ENCODE measurements around the gene HS2ST1.
"Not testable (repeated sequence)": the region's sequence is repeated elsewhere in the genome, so short reads cannot be mapped to it uniquely, and the experiment has no call there.

Gene HS2ST1

GRCh38 chr1:87028576-87028975 lies 114.1 kb downstream of the HS2ST1 start:
- no peak for FAIRE-seq

GRCh38 chr1:87030740-87031690 lies 116.6 kb downstream of the HS2ST1 start:
- FAIRE-seq = no peak

GRCh38 chr1:87034351-87034750 lies 119.9 kb downstream of the HS2ST1 start:
- no peak for FAIRE-seq

DNA sequence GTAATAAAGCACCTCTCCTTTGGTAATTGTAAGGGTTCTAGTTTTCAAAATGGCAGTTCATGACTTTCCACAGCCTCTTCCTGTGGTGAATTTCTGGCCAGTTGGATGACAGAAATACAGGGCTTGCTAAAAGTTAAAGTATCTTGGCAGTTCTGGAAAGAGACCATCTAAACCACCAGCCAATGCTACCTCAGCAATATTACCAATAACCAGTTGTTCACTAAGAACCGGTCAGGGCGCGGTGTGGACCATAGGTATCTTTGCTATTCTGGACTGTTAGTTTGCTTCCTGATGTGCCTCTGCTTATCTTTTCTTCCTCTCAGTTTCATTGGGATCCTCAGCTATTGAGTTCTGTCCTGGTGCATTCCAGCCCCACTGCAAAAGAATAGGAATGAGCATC lies 124.7 kb downstream of the HS2ST1 start:
- FAIRE-seq = no peak

DNA sequence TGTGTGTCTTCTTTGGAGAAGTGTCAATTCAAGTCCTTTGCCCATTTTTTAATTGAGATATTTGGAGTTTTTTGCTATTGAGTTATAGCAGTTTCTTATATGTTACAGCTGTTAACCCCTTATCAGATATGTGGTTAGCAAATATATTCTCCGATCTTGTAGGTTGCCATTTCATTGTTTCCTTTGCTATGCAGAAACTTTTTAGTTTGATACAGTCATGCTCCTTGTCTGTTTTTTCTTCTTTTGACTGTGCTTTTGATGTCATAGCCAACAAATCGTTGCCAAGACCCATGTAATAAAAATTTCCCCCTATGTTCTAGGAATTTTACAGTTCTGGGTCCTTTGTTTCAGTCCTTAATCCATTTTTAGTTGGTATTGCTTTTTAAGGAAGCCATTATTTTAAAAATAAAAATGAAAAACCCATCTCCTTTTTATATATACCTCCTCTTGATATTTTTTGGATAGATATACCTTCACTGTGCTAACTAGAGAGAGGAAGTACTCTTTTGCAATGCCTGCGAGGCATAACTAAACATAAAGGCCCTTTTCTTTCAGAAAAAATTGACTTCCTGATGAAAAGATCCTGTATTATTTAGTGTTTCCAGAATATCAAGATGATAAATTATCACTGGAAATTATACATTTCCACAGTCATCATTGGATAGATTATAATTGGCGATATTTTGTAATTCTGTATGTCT lies 127.8 kb downstream of the HS2ST1 start:
- FAIRE-seq = no peak

DNA sequence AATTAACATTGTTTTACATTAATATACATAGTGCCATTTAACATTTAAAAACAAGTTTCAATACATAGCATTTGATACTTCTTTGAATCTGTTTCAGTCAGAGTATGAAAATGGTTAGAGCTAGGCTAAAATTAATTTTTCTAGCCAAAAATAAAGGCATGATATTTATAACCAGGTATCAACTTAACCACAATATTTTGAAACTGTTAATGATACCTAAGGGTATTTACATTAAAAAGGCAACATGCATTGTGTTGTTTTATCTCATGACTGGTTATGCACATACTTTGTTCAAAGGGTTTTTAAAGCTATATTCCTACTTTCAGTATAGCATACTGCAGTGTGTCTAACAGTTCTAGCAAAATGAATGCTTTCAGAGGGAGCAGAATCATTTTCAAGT lies 130.0 kb downstream of the HS2ST1 start:
- no peak for FAIRE-seq

- FAIRE-seq = no peak
Observed at GRCh38 chr1:87044840-87045239, 130.4 kb downstream of the HS2ST1 start.

GRCh38 chr1:87045761-87046304 lies 131.4 kb downstream of the HS2ST1 start:
- FAIRE-seq = no peak

DNA sequence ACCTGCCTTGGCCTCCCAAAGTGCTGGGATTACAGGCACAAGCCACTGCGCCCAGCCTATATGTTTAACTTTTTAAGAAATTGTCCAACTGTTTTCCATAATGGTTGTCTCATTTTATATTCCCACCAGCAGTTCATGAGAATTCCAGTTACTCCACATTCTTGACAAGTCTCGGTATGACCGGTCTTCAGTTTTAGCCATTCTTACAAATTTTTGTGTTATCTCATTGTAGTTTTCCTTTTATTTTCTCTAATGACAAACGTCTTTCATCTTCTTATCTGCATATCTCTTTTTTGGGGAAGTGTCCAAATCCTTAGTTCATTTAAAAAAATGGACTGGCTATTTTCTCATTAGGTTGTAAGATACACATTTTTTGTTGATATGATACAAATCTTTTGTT lies 132.5 kb downstream of the HS2ST1 start:
- no peak for FAIRE-seq

GRCh38 chr1:87048237-87048636 lies 133.8 kb downstream of the HS2ST1 start:
- FAIRE-seq = no peak

DNA sequence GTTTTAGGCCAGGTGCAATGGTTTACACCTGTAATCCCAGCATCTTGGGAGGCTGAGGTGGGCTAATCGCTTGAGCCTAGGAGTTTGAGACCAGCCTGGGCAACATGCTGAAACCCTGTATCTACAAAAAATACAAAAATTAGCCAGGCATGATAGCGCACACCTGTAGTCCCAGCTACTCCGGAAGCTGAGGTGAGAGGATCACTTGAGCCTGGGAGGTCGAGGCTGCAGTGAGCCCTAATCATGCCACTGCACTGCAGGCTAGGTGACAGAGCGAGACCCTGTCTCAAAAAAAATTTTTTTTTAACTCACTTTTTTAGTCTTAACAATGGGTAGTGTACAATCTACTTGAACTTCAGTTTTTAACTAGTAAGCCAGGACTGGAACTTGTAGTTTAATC lies 137.5 kb downstream of the HS2ST1 start:
- FAIRE-seq = no peak

GRCh38 chr1:87052400-87052799 lies 138.0 kb downstream of the HS2ST1 start:
- no peak for FAIRE-seq

DNA sequence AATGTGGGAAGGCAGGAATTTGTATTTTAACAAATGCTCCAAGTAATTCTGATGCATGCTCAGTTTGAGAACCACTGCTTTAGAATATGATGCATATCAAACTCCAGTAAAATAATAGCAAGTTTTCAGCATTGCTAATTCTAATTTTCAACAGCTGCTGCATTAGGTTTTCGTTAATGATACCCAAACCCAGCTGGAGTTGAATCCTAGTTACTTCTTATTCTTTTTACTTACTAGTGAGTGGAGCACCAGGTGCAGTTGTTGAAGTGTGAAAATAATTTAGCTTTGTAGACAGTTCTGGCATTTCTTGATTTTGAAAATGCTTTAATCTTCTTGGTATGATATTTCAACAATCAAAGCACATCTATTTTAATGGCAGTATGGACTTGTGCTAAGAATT lies 138.5 kb downstream of the HS2ST1 start:
- no peak for FAIRE-seq

DNA sequence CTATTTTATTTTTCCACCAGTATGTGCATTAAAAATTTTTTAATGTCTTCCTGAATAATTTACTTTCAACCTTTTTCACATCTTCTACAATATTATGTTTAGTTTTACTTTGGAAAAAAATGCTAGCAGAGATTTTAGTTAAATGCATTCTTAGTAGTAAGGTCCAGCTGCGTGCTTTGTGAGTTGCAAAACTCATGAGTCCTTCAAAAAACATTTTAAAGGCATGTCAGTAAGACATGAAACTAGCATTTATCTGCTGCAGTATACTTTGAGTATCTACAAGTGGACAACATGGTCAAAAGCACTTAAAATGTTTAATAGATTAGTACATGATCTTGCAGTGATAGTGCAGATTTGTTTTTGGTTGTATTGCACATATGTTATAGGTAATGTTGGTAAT lies 139.0 kb downstream of the HS2ST1 start:
- no peak for FAIRE-seq

GRCh38 chr1:87056974-87057373 lies 142.5 kb downstream of the HS2ST1 start:
- no peak for FAIRE-seq

DNA sequence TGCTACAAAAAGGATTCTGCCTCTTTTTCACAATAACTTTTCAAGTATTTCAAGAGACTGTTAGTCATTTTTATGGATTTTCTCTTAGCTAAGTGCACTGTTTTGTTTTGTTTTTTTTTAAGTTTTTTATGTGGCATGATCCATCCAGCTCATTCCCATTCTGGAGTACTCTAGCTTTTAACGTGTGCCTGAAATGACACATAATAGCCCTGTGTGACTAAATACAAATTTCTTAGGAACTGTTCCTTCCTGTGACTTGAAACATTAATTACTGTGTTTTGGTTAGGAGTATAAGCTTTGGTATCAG lies 143.9 kb downstream of the HS2ST1 start:
- no peak for FAIRE-seq

DNA sequence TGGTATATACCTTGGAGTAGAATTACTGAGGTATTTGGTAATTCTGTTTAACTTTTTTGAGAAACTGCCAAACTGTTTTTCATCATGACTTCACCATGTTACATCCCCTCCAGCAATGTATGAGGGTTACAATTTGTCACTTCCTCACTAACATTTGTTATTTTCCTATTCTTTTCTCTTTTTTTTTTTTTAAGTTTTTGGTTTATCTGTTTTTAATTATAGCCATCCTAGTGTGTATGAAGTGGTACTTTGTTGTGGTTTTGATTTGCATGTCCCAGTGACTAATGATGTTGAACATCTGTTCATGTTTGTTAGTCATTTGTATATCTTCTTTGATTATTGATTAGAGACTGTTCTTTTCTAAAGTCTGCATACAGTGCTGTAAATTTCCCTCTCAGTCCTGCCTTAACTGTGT lies 147.3 kb downstream of the HS2ST1 start:
- FAIRE-seq = no peak

DNA sequence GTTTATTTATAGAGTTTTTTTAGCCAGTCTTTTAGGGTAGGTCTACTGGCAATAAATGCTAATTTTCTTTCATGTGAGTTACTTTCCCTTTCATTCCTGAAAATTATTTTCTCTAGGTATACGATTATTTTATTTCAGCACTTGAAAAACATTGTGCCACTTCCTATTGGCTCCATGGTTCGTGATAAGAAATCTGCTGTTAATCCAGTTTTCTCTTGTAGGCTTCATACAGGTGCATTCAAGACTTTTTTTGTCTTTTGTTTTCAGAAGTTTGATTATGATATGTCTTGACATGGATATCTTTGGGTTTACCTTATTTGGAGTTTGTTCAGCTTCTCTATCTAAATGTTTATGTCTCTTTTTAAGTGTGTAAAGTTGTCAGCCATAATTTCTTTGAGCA lies 148.3 kb downstream of the HS2ST1 start:
- no peak for FAIRE-seq

GRCh38 chr1:87064309-87064708 lies 149.9 kb downstream of the HS2ST1 start:
- FAIRE-seq = no peak

- FAIRE-seq = no peak
Observed at GRCh38 chr1:87064986-87065385, 150.6 kb downstream of the HS2ST1 start.

- not testable (repeated sequence) for FAIRE-seq
Observed at GRCh38 chr1:87066708-87067107, 152.3 kb downstream of the HS2ST1 start.

DNA sequence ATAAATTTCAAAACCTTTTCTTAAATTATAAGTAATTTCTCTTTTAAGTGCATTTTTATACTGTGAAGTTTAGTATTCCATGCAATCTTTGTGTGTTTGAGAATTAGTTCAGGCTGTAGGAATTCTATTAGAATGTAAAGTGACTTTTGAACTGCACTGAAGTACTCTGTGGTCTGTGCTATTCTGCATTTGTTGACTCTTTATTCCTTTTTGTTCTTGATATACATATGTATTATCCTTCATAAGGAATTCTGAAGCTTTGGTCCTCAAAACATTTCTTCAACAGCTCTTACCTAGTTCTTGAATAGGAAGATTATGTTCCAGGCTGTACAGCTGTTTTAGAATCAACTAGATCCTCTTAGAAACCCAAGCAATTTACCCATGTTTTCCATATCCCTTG lies 158.0 kb downstream of the HS2ST1 start:
- FAIRE-seq = no peak

DNA sequence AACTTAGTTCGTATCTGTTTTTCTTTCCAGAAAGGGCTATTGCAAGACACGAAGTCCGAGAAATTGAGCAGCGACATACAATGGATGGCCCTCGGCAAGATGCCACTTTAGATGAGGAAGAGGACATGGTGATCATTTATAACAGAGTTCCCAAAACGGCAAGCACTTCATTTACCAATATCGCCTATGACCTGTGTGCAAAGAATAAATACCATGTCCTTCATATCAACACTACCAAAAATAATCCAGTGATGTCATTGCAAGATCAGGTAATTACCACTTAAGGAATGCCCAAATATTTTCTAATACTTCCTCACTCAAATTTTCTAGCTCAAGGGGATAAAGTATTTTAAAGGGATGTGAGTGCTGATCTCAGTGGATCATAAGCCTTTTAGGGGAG lies 158.5 kb downstream of the HS2ST1 start:
- FAIRE-seq = no peak
